Common myeloid progenitor, CD34-positive (primary cell): ENCODE measurements around the gene STEAP2.

Experiments used
- CTCF ChIA-PET: fragments of 350-600 bp; sonication (Branson Sonifier 250); formaldehyde crosslinking; loops from one replicate; lab custom pipeline; 2021; ENCODE audit warnings: antibody characterized with exemption; lab: Charles Lee
- POLR2A ChIA-PET: fragments of 350-600 bp; sonication (Branson Sonifier 250); formaldehyde crosslinking; loops from one replicate; lab custom pipeline; 2021; ENCODE audit warnings: antibody characterized with exemption; lab: Charles Lee
- DNase-seq, 3 donors: peaks; one replicate each; pipeline versions ENCODE4 v3.0.0 to v3.0.0-alpha.2; 2013
- H3K27ac ChIP-seq, 2 experiments: 1 replicate in 1 of 2; 2 replicates in 1 of 2; pipeline ENCODE4 v1.7.0; 2013; ENCODE audit warnings: inconsistent platforms in 2 of 2, low read length in 2 of 2, mild to moderate bottlenecking in 2 of 2, low read depth in 1 of 2, moderate library complexity in 1 of 2; ENCODE audit not compliant: severe bottlenecking in 2 of 2, insufficient read depth in 1 of 2, poor library complexity in 1 of 2
- H3K27me3 ChIP-seq, 5 experiments: replicated peaks in 2 of 5; 1 replicate in 3 of 5; 2 replicates in 2 of 5; pipeline versions ENCODE4 v1.6.1 to v1.7.0; 2013; ENCODE audit warnings: low read length in 4 of 5, mild to moderate bottlenecking in 2 of 5, moderate library complexity in 2 of 5, inconsistent platforms in 1 of 5; ENCODE audit not compliant: insufficient read depth in 5 of 5, control insufficient read depth in 4 of 5
- H3K36me3 ChIP-seq, 4 experiments: 1 replicate in 2 of 4; 2 replicates in 2 of 4; pipeline versions ENCODE4 v1.6.1 to v1.7.0; 2013; ENCODE audit warnings: low read length in 3 of 4, control low read depth in 1 of 4, mild to moderate bottlenecking in 1 of 4; ENCODE audit not compliant: control insufficient read depth in 4 of 4, insufficient read depth in 4 of 4
- H3K4me1 ChIP-seq, 4 experiments: 1 replicate in 3 of 4; 2 replicates in 1 of 4; pipeline versions ENCODE4 v1.6.1 to v1.7.1; 2013; ENCODE audit warnings: low read length in 3 of 4, mild to moderate bottlenecking in 3 of 4, control low read depth in 1 of 4, inconsistent platforms in 1 of 4, moderate library complexity in 1 of 4; ENCODE audit not compliant: control insufficient read depth in 4 of 4, insufficient read depth in 4 of 4; ENCODE audit errors: control extremely low read depth in 1 of 4
- H3K4me3 ChIP-seq, 7 experiments: 1 replicate in 4 of 7; 2 replicates in 3 of 7; pipeline versions ENCODE4 v1.5.1 to v1.7.0; 2013; ENCODE audit warnings: mild to moderate bottlenecking in 7 of 7, low read length in 6 of 7, moderate library complexity in 6 of 7, inconsistent platforms in 2 of 7, low read depth in 2 of 7, control low read depth in 1 of 7; ENCODE audit not compliant: insufficient read depth in 4 of 7, control insufficient read depth in 1 of 7; ENCODE audit errors: extremely low read depth in 1 of 7
- H3K9me3 ChIP-seq, 5 experiments: 1 replicate in 4 of 5; 2 replicates in 1 of 5; pipeline versions ENCODE4 v1.6.1 to v1.7.1; 2013; ENCODE audit warnings: low read length in 4 of 5, mild to moderate bottlenecking in 2 of 5, inconsistent platforms in 1 of 5, low read depth in 1 of 5, moderate library complexity in 1 of 5; ENCODE audit not compliant: control insufficient read depth in 4 of 5, insufficient read depth in 2 of 5; ENCODE audit errors: control extremely low read depth in 1 of 5
- WGBS: methylation state at CpG from one replicate; pipeline ENCODE4 v1.1.5; 2013; ENCODE audit not compliant: insufficient coverage; 5-methylcytosine and 5-hydroxymethylcytosine counted together

Gene STEAP2

DNA sequence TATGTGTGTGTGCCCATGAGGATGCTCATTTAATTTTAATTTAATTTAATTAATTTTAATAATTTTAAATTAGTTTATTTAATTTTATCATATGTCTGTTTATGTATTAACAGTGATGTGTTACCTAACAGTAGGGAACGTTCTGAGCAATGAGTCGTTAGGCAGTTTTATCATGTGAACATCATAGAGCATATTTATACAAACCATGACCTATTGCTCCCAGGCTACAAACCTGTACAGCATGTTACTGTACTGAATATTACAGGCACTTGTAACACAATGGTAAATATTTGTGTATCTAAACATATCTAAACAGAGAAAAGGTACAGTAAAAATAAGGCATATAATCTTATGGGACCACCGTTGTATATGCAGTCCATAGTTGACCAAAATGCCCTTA, 19.8 kb downstream of the STEAP2 start:
- Histone ChIP-seq H3K27ac (no peak overlapping the region), H3K9me3 (no peaks in the 10 kb centered on the region), H3K4me3 (no peak overlapping the region), H3K27me3 (no peaks in the 10 kb centered on the region), H3K36me3 (no peaks in the 10 kb centered on the region), H3K4me1 (no peaks in the 10 kb centered on the region)
- ChIA-PET POLR2A (no interaction called here), CTCF (no interaction called here)
- no peak for DNase-seq
- WGBS = no CpG with 5 or more reads among the region's 3 CpGs

DNA sequence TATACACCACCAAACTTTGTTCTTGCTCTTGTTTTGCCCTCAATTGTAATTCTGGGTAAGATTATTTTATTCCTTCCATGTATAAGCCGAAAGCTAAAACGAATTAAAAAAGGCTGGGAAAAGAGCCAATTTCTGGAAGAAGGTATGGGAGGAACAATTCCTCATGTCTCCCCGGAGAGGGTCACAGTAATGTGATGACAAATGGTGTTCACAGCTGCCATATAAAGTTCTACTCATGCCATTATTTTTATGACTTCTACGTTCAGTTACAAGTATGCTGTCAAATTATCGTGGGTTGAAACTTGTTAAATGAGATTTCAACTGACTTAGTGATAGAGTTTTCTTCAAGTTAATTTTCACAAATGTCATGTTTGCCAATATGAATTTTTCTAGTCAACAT, 20.9 kb downstream of the STEAP2 start:
- H3K4me1 ChIP-seq = no peaks in the 10 kb centered on the region
- no peak for DNase-seq
- no peaks in the 10 kb centered on the region for H3K36me3 ChIP-seq
- WGBS = no CpG with 5 or more reads among the region's 5 CpGs
- no peak overlapping the region for H3K27ac ChIP-seq
- H3K4me3 ChIP-seq = no peak overlapping the region
- no peaks in the 10 kb centered on the region for H3K9me3 ChIP-seq
- H3K27me3 ChIP-seq = peaks cover 0 to 3% (median 0%) of the 10 kb centered on the region in 5 experiments
- ChIA-PET POLR2A (no interaction called here), CTCF (no interaction called here)

DNA sequence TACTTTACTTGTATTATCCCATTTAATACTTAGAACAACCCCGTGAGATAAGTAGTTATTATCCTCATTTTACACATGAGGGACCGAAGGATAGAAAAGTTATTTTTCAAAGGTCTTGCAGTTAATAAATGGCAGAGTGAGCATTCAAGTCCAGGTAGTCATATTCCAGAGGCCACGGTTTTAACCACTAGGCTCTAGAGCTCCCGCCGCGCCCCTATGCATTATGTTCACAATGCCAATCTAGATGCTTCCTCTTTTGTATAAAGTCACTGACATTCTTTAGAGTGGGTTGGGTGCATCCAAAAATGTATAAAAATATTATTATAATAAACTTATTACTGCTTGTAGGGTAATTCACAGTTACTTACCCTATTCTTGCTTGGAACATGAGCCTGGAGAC, 22.0 kb downstream of the STEAP2 start:
- Histone ChIP-seq H3K9me3 (no peaks in the 10 kb centered on the region), H3K4me3 (no peak overlapping the region), H3K27me3 (peaks cover 0 to 6% (median 0%) of the 10 kb centered on the region in 5 experiments), H3K36me3 (no peaks in the 10 kb centered on the region), H3K4me1 (no peaks in the 10 kb centered on the region), H3K27ac (no peak overlapping the region)
- POLR2A ChIA-PET = no interaction called here
- 100% methylated on average over 1 of the region's 6 CpGs for WGBS
- DNase-seq = no peak
- CTCF ChIA-PET = no interaction called here

DNA sequence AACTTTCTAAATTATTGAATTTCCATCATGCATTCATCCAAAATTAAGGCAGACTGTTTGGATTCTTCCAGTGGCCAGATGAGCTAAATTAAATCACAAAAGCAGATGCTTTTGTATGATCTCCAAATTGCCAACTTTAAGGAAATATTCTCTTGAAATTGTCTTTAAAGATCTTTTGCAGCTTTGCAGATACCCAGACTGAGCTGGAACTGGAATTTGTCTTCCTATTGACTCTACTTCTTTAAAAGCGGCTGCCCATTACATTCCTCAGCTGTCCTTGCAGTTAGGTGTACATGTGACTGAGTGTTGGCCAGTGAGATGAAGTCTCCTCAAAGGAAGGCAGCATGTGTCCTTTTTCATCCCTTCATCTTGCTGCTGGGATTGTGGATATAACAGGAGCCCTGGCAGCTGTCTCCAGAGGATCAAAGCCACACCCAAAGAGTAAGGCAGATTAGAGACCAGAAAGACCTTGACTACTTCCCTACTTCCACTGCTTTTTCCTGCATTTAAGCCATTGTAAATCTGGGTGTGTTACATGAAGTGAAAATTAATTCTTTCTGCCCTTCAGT, 25.3 kb downstream of the STEAP2 start:
- Histone ChIP-seq H3K27me3 (peaks cover 0 to 9% (median 3%) of the 10 kb centered on the region in 5 experiments), H3K4me3 (no peak overlapping the region), H3K4me1 (no peaks in the 10 kb centered on the region), H3K9me3 (no peaks in the 10 kb centered on the region), H3K36me3 (no peaks in the 10 kb centered on the region), H3K27ac (no peak overlapping the region)
- WGBS = no CpG with 5 or more reads among the region's 1 CpG
- DNase-seq = no peak
- ChIA-PET POLR2A (no interaction called here), CTCF (interaction anchor here (1.0 kb wide), 1 partner anchor 23 kb away, joined by 3 read pairs; no protein-coding TSS in a partner anchor)

DNA sequence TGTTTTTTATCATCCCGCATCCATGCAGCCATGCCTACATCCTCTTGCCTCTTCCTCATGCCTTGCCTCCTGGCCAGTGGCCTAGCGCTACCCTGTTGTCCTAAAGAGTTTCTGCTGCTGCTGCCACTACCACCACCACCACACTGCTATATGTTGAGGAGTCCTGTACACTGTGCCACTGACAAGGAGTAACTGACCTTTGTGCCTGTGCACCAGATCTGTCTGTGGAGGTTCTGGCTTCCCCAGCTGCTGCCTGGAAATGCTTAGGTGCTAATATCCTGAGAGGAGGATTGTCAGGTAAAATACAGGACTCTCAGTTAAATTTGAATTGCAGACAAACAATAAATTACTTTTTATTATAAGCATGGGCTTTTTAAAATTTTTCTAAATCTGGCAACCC, 26.5 kb downstream of the STEAP2 start:
- no peaks in the 10 kb centered on the region for H3K9me3 ChIP-seq
- H3K27ac ChIP-seq = no peak overlapping the region
- ChIA-PET POLR2A (no interaction called here), CTCF (no interaction called here)
- no peak overlapping the region for H3K4me3 ChIP-seq
- peaks cover 2 to 12% (median 9%) of the 10 kb centered on the region in 5 experiments for H3K27me3 ChIP-seq
- no peak for DNase-seq
- H3K36me3 ChIP-seq = no peaks in the 10 kb centered on the region
- WGBS = 94% methylated on average over 2 of the region's 2 CpGs
- H3K4me1 ChIP-seq = no peaks in the 10 kb centered on the region

DNA sequence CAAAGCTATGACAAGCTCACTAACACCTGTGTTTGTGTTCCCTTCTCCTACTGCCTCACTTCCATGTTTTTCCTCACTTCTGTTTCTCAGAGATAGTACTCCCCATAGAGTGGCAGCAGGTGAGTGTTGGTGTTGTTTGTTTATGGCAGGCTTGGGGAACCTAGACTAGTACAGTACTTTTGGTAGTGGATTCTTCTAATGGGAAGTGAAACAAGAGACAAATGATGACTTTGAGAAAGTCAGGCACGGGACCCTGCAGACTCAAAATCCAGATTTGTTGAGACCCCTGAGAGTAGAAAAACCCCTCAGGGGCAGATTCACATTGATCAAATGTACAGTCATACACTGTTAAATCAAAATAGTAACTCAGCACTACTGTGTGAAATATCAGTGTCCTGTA, 27.0 kb downstream of the STEAP2 start:
- CTCF ChIA-PET = no interaction called here
- Histone ChIP-seq H3K4me3 (no peak overlapping the region), H3K36me3 (no peaks in the 10 kb centered on the region), H3K4me1 (no peaks in the 10 kb centered on the region), H3K9me3 (no peaks in the 10 kb centered on the region), H3K27ac (no peak overlapping the region), H3K27me3 (peaks cover 2 to 14% (median 9%) of the 10 kb centered on the region in 5 experiments)
- WGBS = no CpG with 5 or more reads among the region's 1 CpG
- POLR2A ChIA-PET = no interaction called here
- no peak for DNase-seq

DNA sequence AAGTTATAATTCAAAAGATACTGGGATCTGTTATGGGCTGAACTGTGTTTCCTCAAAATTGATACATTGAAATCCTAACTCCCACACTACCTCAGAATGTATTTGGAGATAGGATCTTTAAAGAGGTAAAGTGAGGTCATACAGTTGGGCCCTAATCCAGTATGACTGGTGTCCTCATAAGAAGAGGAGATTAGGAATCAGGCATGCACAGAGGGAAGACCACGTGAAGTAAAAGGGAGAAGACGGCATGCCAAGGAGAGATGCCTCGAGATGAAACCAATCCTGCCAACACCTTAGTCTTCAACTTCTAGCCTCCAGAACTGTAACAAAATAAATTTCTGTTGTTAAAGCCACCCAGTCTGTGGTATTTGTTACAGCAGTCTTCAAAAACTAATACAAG, 27.5 kb downstream of the STEAP2 start:
- no peak overlapping the region for H3K4me3 ChIP-seq
- 100% methylated on average over 3 of the region's 3 CpGs for WGBS
- no peaks in the 10 kb centered on the region for H3K9me3 ChIP-seq
- ChIA-PET CTCF (no interaction called here), POLR2A (no interaction called here)
- H3K36me3 ChIP-seq = no peaks in the 10 kb centered on the region
- no peak overlapping the region for H3K27ac ChIP-seq
- no peaks in the 10 kb centered on the region for H3K4me1 ChIP-seq
- no peak for DNase-seq
- peaks cover 2 to 19% (median 14%) of the 10 kb centered on the region in 5 experiments for H3K27me3 ChIP-seq
